ENCODE measurements around the gene GYG1.

The GYG1 gene

GRCh38 chr3:149038322-149038721 lies 47.0 kb downstream of the GYG1 start:
- H3K27ac ChIP-seq: no peak overlapping the region
- TF ChIP-seq CTCF (IDR thresholded peaks at IDR 0.05) (no peak), ZFX (IDR thresholded peaks at IDR 0.05; ENCODE audit: borderline replicate concordance) (no peak)

- TF ChIP-seq ZFX (IDR thresholded peaks at IDR 0.05; ENCODE audit: borderline replicate concordance) (no peak), CTCF (IDR thresholded peaks at IDR 0.05) (no peak)
- H3K27ac ChIP-seq: peak overlapping the region; percentile 38
Measured at GRCh38 chr3:149042789-149043386, 51.5 kb downstream of the GYG1 start.

- TF ChIP-seq ZFX (IDR thresholded peaks at IDR 0.05; ENCODE audit: borderline replicate concordance): no peak
- H3K27ac ChIP-seq: no peak overlapping the region
Measured at GRCh38 chr3:149044339-149045083, 53.2 kb downstream of the GYG1 start.

- TF ChIP-seq ZFX (IDR thresholded peaks at IDR 0.05; ENCODE audit: borderline replicate concordance): no peak
- no peak for TF ChIP-seq CTCF (IDR thresholded peaks at IDR 0.05)
- no peak overlapping the region for H3K27ac ChIP-seq
Measured at GRCh38 chr3:149055575-149055974, 64.2 kb downstream of the GYG1 start.

- TF ChIP-seq CTCF (IDR thresholded peaks at IDR 0.05): no peak
- TF ChIP-seq ZFX (IDR thresholded peaks at IDR 0.05; ENCODE audit: borderline replicate concordance): no peak
- no peak overlapping the region for H3K27ac ChIP-seq
Measured at GRCh38 chr3:149058198-149058597, 66.9 kb downstream of the GYG1 start.

GRCh38 chr3:149058602-149059001 lies 67.3 kb downstream of the GYG1 start:
- no peak overlapping the region for H3K27ac ChIP-seq
- TF ChIP-seq CTCF (IDR thresholded peaks at IDR 0.05): no peak
- TF ChIP-seq ZFX (IDR thresholded peaks at IDR 0.05; ENCODE audit: borderline replicate concordance): no peak

- TF ChIP-seq ZFX (IDR thresholded peaks at IDR 0.05; ENCODE audit: borderline replicate concordance): no peak
- TF ChIP-seq CTCF (IDR thresholded peaks at IDR 0.05): no peak
- no peak overlapping the region for H3K27ac ChIP-seq
Measured at GRCh38 chr3:149061776-149062175, 70.4 kb downstream of the GYG1 start.

Measured in 22Rv1 (cell line).